HepG2 (cell line): ENCODE measurements around the gene HS3ST3B1. TPM values are rescaled to one million over a fixed set of nuclear protein-coding genes. Genes with fewer than 3 reads are reported as not detected.

Experiments used
- AFF4 ChIP-seq: sonication (generic); formaldehyde crosslinking; IDR thresholded peaks from 2 replicates; pipeline ENCODE4 v1.4.0; 2020; ENCODE audit warnings: missing genetic modification reagents
- CENPT ChIP-seq: sonication (generic); formaldehyde crosslinking; IDR thresholded peaks from 2 replicates; pipeline ENCODE4 v1.8.0; 2022; ENCODE audit warnings: low read depth, mild to moderate bottlenecking, moderate library complexity, missing genetic modification reagents
- GPBP1L1 ChIP-seq: sonication (generic); formaldehyde crosslinking; IDR thresholded peaks from 2 replicates; pipeline ENCODE4 v1.5.0; 2020; ENCODE audit warnings: mild to moderate bottlenecking, missing genetic modification reagents
- HDAC6 ChIP-seq: fragments of 200-600 bp; sonication (generic); IDR thresholded peaks from 2 replicates; pipeline ENCODE4 v1.7.0; 2017; ENCODE audit warnings: mild to moderate bottlenecking, antibody characterized with exemption, low read length, low read depth
- HNRNPLL ChIP-seq: fragments of 200-400 bp; formaldehyde crosslinking; IDR thresholded peaks from 2 replicates; pipeline ENCODE4 v1.6.1; 2017; ENCODE audit warnings: mild to moderate bottlenecking, low read depth, low read length; ENCODE audit not compliant: poor library complexity, severe bottlenecking
- KDM5A ChIP-seq: fragments of 200-600 bp; sonication (generic); IDR thresholded peaks from 2 replicates; pipeline ENCODE4 v1.7.0; 2018; ENCODE audit warnings: antibody characterized with exemption, mild to moderate bottlenecking, low read length, borderline replicate concordance
- KDM5B ChIP-seq: sonication (generic); formaldehyde crosslinking; IDR thresholded peaks from 2 replicates; pipeline ENCODE4 v1.4.0; 2020; ENCODE audit warnings: missing genetic modification reagents, mild to moderate bottlenecking, borderline replicate concordance
- MAFK ChIP-seq, 2 experiments: IDR thresholded peaks in 1 of 2; conservative IDR thresholded peaks in 1 of 2; 2 replicates each; pipeline ENCODE4 v1.6.1; 2011; ENCODE audit warnings: improper control_type of control experiment in 2 of 2, low read length in 2 of 2
- MXD1 ChIP-seq: sonication (generic); formaldehyde crosslinking; IDR thresholded peaks from 2 replicates; pipeline ENCODE4 v1.4.0; 2020; ENCODE audit warnings: mild to moderate bottlenecking, missing genetic modification reagents
- SIX1 ChIP-seq: sonication (generic); formaldehyde crosslinking; IDR thresholded peaks from 2 replicates; pipeline ENCODE4 v1.4.0; 2020; ENCODE audit warnings: missing genetic modification reagents, borderline replicate concordance
- SRSF4 ChIP-seq: fragments of 200-400 bp; formaldehyde crosslinking; IDR thresholded peaks from one replicate; pipeline ENCODE4 v1.6.1; 2018; ENCODE audit warnings: mild to moderate bottlenecking, low read depth, low read length, moderate library complexity; ENCODE audit not compliant: poor library complexity, severe bottlenecking
- TARDBP ChIP-seq: sonication (generic); formaldehyde crosslinking; IDR thresholded peaks from 2 replicates; pipeline ENCODE4 v1.8.0; 2022; ENCODE audit warnings: mild to moderate bottlenecking, missing genetic modification reagents
- ZFP36L2 ChIP-seq: sonication (generic); formaldehyde crosslinking; IDR thresholded peaks from 2 replicates; pipeline ENCODE4 v1.4.0; 2020; ENCODE audit warnings: missing genetic modification reagents
- ZNF20 ChIP-seq: sonication (generic); formaldehyde crosslinking; IDR thresholded peaks from 2 replicates; pipeline ENCODE4 v1.4.0; 2020; ENCODE audit warnings: mild to moderate bottlenecking, moderate library complexity, missing genetic modification reagents
- ZNF33B ChIP-seq: sonication (generic); formaldehyde crosslinking; IDR thresholded peaks from 2 replicates; pipeline ENCODE4 v1.5.1; 2020; ENCODE audit warnings: mild to moderate bottlenecking, missing genetic modification reagents
- ZNF503 ChIP-seq: sonication (generic); formaldehyde crosslinking; IDR thresholded peaks from 2 replicates; pipeline ENCODE4 v1.4.0; 2020; ENCODE audit warnings: missing genetic modification reagents
- ZNF543 ChIP-seq: sonication (generic); formaldehyde crosslinking; IDR thresholded peaks from 2 replicates; pipeline ENCODE4 v1.4.0; 2020; ENCODE audit warnings: mild to moderate bottlenecking, missing genetic modification reagents
- ZNF709 ChIP-seq: sonication (generic); formaldehyde crosslinking; IDR thresholded peaks from 2 replicates; pipeline ENCODE4 v1.5.0; 2020; ENCODE audit warnings: mild to moderate bottlenecking, missing genetic modification reagents
- ZNF770 ChIP-seq: sonication (generic); formaldehyde crosslinking; IDR thresholded peaks from 2 replicates; pipeline ENCODE4 v1.5.0; 2020; ENCODE audit warnings: mild to moderate bottlenecking, missing genetic modification reagents
- polyA plus RNA-seq, 8 experiments: library from polyadenylated mRNA; depleted of rRNA in 3 of 8; stranded (reverse) in 7 of 8; unstranded in 1 of 8; fragments of >200 nt; fragmentation: Illumina TruSeq in 4 of 8; extraction: Trizol in 4 of 8; gene quantifications; 2 replicates each; pipeline versions ENCODE4 v1.2.1 to v1.2.3, GENCODE V29; 2011 to 2016; ENCODE audit warnings: low read depth in 4 of 8, missing spikeins in 1 of 8, mixed read lengths in 1 of 8; ENCODE audit not compliant: insufficient read depth in 1 of 8
- total RNA-seq, 5 experiments: library from RNA; depleted of rRNA; stranded (reverse); fragments of >200 nt; fragmentation: Illumina TruSeq; extraction: Trizol; gene quantifications; 2 replicates each; pipeline ENCODE4 v1.2.3, GENCODE V29; 2016; ENCODE audit warnings: low read depth in 1 of 5

HS3ST3B1 gene
- total and polyA plus RNA-seq, 2 of the 13 experiments (the other 11 are each of a cell fraction or from before 2014, with no cell fraction given): 15.7 to 39.5 TPM

GRCh38 chr17:14300575-14301278 is at the start of gene HS3ST3B1 (continued):
- TF ChIP-seq SRSF4 (no peak), TARDBP (CRISPR knock-in tag) (peak; percentile 36), ZNF543 (CRISPR knock-in tag) (peak; percentile 68; the same call in 1 of the 2 replicates), GPBP1L1 (no peak), MXD1 (CRISPR knock-in tag) (peak; percentile 82; the same call in 1 of the 2 replicates), ZNF33B (CRISPR knock-in tag) (0 out of 2 replicates have a peak, but pooled peaks have one; percentile 32), HDAC6 (no peak), ZNF20 (CRISPR knock-in tag) (no peak), CENPT (CRISPR knock-in tag) (no peak), ZNF770 (no peak), ZNF709 (CRISPR knock-in tag) (0 out of 2 replicates have a peak, but pooled peaks have one; percentile 25), KDM5A (no peak), SIX1 (CRISPR knock-in tag) (no peak), ZFP36L2 (CRISPR knock-in tag) (no peak), KDM5B (CRISPR knock-in tag) (peak; percentile 92), AFF4 (CRISPR knock-in tag) (peak; percentile 98), MAFK (conservative IDR thresholded peaks at IDR 0.05 in 1 of 2, IDR thresholded peaks at IDR 0.05 in 1 of 2; ENCODE audit: low read length in 2 of 2) (no peak), ZNF503 (CRISPR knock-in tag) (peak; percentile 79), HNRNPLL (peak; percentile 90)
